Measurements from ENCODE around the gene G3BP2.
"Not testable (repeated sequence)": the region's sequence is repeated elsewhere in the genome, so short reads cannot be mapped to it uniquely, and the experiment has no call there.

The G3BP2 gene

DNA sequence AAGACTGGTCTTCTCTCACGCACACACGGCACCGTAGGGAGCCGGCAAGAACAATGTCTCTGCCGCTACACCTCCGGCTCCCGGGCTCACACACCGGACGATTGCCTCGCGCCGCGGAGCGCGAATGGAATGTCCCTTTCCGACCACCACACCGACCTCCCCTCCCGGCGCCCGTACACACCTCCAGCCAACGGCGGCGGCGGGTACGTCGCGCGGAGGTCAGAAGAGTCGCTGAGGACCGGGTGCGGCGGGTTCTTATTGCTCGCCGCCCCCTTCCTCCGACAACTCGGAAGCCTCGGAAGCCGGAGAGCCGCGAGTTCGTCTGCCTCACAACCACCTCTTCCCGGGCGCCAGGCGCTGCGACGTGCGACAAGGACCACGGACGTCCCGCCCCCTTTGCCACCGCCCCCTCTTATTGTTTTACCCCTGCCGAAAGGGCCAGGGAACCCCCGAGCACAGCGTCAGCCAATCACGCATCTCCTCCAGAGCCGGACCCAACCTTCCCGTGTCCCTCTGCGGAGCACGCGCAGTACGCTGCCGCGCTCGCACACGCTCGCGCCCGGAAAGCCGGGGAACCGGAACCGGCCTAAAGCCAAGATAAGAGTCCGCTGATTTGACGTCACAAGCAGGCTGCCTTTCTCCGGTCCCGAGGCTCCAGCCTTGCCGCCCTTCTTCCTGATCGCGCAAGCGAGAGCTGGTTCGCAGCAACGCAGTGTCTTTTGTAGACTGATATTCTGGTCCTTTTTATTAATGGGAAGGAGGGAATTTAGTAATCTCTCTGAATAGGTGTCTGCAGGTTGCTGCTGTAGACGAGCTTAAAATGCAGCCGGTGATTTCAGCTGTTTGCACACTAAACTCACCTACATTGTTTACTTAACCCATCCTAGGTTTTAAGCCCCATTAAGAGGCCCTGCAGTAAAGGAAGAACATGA is at the start of gene G3BP2:
Gene G3BP2 (minus strand): TSS at position 385 of the 932 bp plus-strand sequence. CDS start 11,386 bp downstream, outside the sequence.
- DNase-seq = peak; percentile 99

DNA sequence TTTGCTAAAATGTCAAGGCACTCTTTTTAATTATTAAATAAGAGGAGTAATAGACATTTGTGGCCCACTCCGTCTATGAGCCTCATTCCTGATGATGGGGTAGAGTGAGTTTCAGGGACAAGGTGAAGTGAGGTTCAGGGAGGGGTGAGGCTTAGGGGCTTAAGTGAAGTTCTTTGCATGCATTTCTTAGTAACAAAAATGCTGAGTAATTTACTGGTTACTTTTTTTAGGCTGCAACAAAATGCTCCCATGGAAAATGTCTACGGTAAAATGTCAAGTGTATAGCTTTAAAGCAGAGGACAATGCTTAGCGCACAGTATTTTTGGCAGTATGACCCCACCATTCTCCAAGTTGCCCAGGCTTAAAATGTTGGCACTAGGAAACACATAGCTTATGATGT is 49.2 kb upstream of the G3BP2 start:
- DNase-seq = no peak

GRCh38 chr4:75718529-75718928 is 45.3 kb upstream of the G3BP2 start:
- DNase-seq = no peak

DNA sequence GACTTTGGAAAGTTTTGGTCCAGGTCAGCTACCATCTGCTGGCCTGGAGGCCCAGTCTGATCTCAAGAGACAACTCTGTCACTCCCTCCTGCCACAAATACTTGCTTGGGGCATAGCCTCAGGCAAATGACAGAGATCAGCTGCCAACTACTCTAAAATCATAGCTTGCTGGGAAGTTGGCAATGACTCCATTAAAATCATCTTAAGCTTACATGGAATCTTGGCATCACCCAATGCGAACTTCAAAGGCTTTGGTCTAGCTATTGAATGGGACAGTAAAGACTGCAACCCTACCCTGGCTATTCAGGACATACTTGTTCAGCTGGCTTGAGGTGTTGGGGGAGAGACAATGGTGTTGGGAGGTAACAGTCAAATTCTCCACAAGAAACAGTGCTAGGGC is 44.2 kb upstream of the G3BP2 start:
- DNase-seq = no peak

DNA sequence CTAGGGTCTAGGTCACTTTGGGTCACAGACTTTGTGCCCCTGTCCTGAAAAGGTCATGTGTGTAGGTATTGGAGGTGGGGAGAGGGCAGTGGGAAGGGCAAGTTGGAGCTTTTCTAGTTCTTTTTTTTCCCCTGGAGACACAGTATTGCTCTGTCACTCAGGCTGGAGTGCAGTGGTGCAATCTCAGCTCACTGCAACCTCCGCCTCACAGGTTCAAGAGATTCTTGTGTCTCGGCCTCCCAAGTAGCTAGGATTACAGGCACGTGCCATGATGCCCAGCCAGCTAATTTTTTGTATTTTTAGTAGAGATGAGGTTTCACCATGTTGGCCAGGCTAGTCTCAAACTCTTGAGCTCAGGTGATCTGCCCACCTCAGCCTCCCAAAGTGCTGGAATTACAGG is 42.8 kb upstream of the G3BP2 start:
- DNase-seq = not testable (repeated sequence)

- no peak for DNase-seq
Measured at GRCh38 chr4:75715105-75715799, 42.0 kb upstream of the G3BP2 start.

- DNase-seq = no peak
Measured at GRCh38 chr4:75714704-75715103, 41.5 kb upstream of the G3BP2 start.

- no peak for DNase-seq
Measured at GRCh38 chr4:75714011-75714410, 40.8 kb upstream of the G3BP2 start.

DNA sequence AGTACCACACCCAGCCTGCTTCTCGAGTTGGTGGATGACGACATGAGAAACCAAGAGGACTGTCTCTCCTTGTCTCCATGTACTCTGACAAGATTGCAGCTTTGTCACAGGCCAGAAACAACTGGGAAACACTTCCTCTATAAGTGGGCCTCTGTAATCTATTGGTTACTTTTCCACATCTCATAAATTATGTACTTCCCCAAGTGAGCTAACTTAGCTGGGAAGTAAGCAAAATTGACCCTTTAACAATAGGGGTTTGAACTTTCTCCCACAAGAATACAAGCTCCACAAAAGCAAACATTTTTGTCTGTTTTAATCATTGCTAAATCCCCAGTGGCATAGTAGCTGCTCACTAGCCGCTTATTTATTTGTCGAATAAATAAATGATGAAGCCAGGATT is 37.0 kb upstream of the G3BP2 start:
- DNase-seq = no peak

DNA sequence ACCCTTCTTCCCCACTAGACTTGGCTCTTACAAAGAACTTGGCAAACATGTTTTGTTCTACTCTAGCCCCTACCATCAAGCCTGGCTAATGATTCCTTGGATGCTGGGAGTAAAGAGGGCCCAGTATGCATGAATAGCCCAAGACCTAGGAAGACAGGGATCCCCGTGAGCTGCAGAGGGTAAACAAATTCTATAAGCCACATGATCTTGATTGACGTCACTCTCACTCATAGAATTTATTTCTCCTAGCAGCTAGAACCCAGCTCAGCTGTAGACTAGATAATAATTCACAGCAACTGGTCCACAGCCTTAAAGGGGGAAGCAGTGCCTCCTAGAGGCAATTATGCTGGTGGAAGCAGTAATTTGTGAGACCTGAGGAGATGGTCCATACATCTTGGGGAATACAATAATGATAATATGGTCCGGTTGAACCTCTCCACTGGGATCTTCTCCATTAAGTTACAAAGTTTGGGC is 35.0 kb upstream of the G3BP2 start:
- DNase-seq = peak; percentile 1

GRCh38 chr4:75705198-75705977 is 32.2 kb upstream of the G3BP2 start:
- no peak for DNase-seq

- no peak for DNase-seq
Measured at GRCh38 chr4:75702919-75703411, 29.8 kb upstream of the G3BP2 start.

- no peak for DNase-seq
Measured at GRCh38 chr4:75699299-75699698, 26.1 kb upstream of the G3BP2 start.

DNA sequence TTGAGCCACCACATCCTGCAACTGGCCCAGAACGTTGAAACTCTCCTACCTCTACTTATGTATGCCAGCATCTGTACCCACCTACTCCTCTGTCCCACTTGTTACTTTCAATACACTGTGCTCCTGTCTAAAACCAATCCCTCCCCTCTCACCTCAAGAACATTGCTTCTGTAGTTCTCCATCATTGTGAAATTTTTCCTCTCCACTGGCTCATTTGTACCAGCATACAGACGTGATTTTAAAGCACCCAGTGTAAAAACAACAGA is 25.7 kb upstream of the G3BP2 start:
- DNase-seq = no peak

- DNase-seq = no peak
Measured at GRCh38 chr4:75698162-75698962, 25.2 kb upstream of the G3BP2 start.

- no peak for DNase-seq
Measured at GRCh38 chr4:75696581-75696980, 23.4 kb upstream of the G3BP2 start.

GRCh38 chr4:75696071-75696470 is 22.9 kb upstream of the G3BP2 start:
- DNase-seq = no peak

- not testable (repeated sequence) for DNase-seq
Measured at GRCh38 chr4:75692066-75692465, 18.9 kb upstream of the G3BP2 start.

DNA sequence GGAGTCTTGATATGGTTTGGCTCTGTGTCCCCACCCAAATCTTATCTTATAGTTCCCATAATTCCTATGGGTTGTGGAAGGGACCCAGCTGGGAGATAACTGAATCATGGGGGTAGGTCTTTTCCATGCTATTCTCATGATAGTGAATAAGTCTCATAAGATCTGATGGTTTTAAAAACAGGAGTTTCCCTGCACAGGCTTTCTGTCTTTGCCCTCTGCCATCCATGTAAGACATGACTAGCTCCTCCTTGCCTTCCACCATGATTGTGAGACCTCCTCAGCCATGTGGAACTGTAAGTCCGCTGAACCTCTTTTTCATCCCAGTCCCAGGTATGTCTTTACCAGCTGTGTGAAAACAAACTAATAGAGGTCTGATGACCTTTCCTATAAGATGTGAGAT is 13.9 kb upstream of the G3BP2 start:
- DNase-seq = not testable (repeated sequence)

DNA sequence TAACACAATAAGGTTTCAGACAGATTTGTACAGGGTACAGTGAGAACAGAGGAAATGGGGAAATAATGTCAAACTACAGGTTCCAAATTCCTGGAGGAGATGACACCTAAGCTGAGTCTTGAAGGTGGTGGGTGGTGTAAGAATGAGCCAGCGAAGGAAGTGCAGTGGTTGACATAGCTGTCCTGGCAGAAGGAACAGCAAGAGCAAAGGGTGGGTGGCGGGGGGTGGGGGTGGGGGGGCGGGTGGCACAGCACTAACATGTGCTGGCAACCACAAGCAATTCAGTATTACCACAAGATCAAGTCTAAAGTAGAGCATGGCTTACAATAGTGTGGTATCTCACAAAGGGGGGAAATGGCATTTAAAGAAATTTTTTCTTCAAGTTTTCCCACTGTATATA is 13.1 kb upstream of the G3BP2 start:
- DNase-seq = peak; percentile 38

- no peak for DNase-seq
Measured at GRCh38 chr4:75685546-75686189, 12.5 kb upstream of the G3BP2 start.
